HG03460 (cell line): Measurements from ENCODE around the gene GLIS1.

ENCODE experiments used
- ATAC-seq: cut with Tn5 transposase; IDR thresholded peaks from one replicate; pipeline ENCODE4 v1.9.1; 2021; ENCODE audit not compliant: unreplicated experiment

GLIS1 gene

GRCh38 chr1:53721088-53721487 lies 17.9 kb downstream of the GLIS1 start:
- no peak for ATAC-seq

GRCh38 chr1:53719469-53719868 lies 19.5 kb downstream of the GLIS1 start:
- ATAC-seq, result no peak

- no peak for ATAC-seq
These were observed 20.5 kb downstream of the GLIS1 start for GRCh38 chr1:53718443-53718842.

- no peak for ATAC-seq
These were observed 21.7 kb downstream of the GLIS1 start for GRCh38 chr1:53717025-53717804.

- ATAC-seq, result no peak
These were observed 22.8 kb downstream of the GLIS1 start for GRCh38 chr1:53716150-53716549.

- no peak for ATAC-seq
These were observed 23.5 kb downstream of the GLIS1 start for GRCh38 chr1:53715478-53715877.

GRCh38 chr1:53712276-53712675 lies 26.7 kb downstream of the GLIS1 start:
- ATAC-seq, result no peak

GRCh38 chr1:53710584-53710983 lies 28.4 kb downstream of the GLIS1 start:
- ATAC-seq, result no peak

- no peak for ATAC-seq
These were observed 30.3 kb downstream of the GLIS1 start for GRCh38 chr1:53708687-53709086.

GRCh38 chr1:53706356-53706755 lies 32.6 kb downstream of the GLIS1 start:
- ATAC-seq, result no peak

- ATAC-seq, result no peak
These were observed 33.4 kb downstream of the GLIS1 start for GRCh38 chr1:53705446-53706096.

GRCh38 chr1:53704804-53705445 lies 34.0 kb downstream of the GLIS1 start:
- ATAC-seq, result no peak

GRCh38 chr1:53704304-53704703 lies 34.7 kb downstream of the GLIS1 start:
- no peak for ATAC-seq

GRCh38 chr1:53703174-53703573 lies 35.8 kb downstream of the GLIS1 start:
- no peak for ATAC-seq

GRCh38 chr1:53702341-53702740 lies 36.6 kb downstream of the GLIS1 start:
- no peak for ATAC-seq

- ATAC-seq, result no peak
These were observed 38.2 kb downstream of the GLIS1 start for GRCh38 chr1:53700776-53701175.

GRCh38 chr1:53699981-53700380 lies 39.0 kb downstream of the GLIS1 start:
- no peak for ATAC-seq

- no peak for ATAC-seq
These were observed 40.5 kb downstream of the GLIS1 start for GRCh38 chr1:53698384-53698980.

- no peak for ATAC-seq
These were observed 41.1 kb downstream of the GLIS1 start for GRCh38 chr1:53697721-53698383.

- ATAC-seq, result no peak
These were observed 42.0 kb downstream of the GLIS1 start for GRCh38 chr1:53696990-53697389.

- no peak for ATAC-seq
These were observed 42.4 kb downstream of the GLIS1 start for GRCh38 chr1:53696571-53696970.
